GM19351 (cell line): ENCODE data around the gene SULT6B1.
"Not testable (repeated sequence)": the region's sequence is repeated elsewhere in the genome, so short reads cannot be mapped to it uniquely, and the experiment has no call there.

ENCODE experiments used
- ATAC-seq: cut with Tn5 transposase; IDR thresholded peaks from one replicate; pipeline ENCODE4 v1.9.1; 2021; ENCODE audit warnings: mild to moderate bottlenecking, moderate library complexity; ENCODE audit not compliant: unreplicated experiment

Gene SULT6B1

DNA sequence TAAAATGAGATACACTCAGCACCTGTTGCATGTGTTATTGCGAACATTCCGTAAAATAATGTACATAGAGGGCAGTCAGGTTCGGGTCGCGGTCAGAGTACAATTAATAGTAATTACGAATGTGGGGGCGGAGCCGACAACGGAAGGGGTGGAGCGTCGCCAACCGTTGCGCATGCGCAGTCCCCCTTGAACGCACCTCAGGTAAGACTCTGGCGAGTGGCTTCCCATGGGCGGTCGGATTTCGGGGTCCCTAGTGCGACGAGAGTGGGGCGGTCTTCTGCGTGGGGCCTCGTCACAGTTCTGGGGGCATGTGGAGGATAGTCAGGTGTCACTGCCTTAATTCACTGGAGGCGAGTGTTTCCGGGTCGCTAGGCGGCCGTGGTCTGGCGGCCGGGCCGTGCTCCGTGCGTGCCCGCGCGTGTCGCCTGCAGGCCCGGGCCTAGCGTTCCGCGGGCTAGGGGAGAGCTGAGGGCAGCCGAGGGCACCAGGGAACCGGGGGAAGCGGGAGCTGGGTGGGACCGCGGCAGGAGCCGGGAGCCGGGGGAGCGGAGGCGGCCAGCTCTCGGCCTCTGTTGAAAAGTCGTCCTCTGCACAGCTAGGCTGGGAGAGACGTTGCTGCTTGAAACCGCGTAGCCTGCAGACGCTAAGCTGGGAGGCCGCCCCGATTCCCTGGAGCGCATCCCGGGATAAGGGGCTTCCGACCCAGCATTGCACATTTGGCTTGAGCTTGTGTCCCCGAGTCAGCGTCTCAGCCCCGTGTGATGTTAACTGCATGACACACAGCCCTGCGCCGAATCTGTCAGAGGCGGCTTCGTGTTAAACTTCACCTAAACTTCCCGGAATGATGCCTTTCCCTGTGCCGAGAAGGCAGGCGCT is 8.1 kb upstream of the SULT6B1 start, which contains the start of gene CEBPZOS:
TSS of gene CEBPZOS (plus strand) at position 177 of the 876 bp plus-strand sequence. CDS start 3,209 bp downstream, outside the sequence.
- peak; percentile 68 for ATAC-seq

DNA sequence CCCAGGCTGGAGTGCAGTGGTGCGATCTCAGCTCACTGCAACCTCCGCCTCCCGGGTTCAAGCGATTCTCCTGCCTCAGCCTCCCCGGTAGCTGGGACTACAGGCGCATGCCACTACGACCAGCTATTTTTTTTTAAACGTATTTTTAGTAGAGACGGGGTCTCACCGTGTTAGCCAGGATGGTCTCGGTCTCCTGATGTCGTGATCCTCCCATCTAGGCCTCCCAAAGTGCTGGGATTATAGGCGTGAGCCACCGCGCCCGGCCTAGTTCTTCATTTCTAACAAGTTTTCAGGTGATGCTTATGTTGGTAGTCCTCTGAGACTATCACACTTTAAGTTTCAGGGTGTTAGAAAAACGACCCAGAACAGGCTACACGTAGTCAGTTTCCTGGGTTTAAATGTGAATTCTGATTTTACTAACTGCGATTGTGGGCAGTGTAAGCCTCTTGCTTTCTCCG is 7.4 kb upstream of the SULT6B1 start:
- ATAC-seq, result not testable (repeated sequence)

DNA sequence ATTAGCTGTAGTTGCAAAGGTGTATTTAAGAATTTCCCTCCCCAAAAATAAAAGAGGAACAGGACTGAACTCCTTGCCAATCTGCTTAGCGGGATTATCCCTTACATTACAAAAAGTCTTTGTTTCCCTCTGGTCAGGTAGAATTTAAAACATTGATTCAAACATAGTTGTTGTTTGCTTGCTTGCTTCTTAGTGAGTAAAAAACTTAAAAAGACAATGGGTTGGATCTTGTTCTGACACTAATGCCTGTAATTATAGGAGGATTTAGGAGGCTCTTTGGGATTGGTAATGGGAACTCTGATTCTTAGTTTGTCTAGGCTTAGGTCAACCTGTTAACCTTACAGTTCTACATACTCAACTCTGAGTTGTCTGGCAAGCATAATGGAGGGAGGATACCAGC is 4.1 kb upstream of the SULT6B1 start:
- ATAC-seq, result no peak

DNA sequence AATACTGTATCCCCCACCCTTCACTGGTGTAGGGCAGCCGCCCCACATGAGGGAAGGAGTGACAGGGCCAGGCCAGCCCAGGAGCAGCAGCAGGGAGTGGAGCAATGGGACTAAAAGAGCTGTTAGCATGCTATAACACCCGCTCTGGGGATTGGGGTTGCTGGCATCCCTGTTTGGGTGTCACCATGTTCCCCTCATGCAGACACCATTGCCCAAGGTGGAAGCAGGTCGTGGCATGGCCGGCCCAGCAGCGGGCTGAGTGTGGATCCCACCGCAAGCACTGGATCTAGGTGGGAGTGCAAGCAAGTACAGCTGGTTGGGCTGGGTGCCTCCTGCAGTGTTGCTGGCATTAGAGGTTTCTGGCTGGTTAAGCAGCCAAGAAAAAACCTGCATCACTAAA is 3.3 kb upstream of the SULT6B1 start:
- ATAC-seq, result no peak

DNA sequence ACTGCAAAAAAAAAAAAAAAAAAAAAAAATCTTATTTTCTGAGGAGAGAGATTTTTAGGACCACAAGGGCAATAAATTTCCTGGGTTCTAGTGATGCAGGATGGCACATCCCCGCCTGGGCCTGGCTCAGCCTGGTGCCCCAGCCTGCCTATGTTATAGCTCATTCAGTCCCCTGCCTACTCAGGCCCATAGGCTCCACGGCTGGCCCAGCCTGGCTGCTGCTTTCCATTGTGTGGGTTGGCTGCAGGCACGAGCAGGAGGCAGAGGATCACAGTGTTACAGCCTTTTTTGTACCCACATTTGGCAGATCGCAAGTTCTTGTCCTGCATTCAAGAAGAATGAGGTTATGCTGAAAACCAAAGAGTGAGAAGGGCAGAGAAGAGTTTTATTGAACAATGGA is 2.8 kb upstream of the SULT6B1 start:
- ATAC-seq, result no peak

DNA sequence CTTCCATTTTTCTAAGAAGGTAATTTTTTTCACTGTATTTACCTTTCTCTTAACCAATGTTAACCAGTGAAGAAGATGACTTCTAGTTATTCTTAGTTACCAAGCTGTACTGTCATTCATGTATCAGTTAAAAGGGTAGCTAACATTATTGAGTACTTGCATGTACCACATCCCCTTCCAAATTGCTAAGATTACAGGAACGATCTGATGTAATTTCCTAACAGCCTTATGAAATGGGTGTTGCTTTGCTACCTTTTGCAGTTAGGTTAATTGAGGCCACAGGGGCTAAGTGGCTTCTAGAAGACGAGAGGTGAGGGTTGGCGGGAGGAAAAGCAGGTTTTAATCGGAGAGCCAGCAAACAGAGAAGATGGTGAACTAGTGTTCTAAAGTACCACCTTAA is 1.8 kb upstream of the SULT6B1 start:
- ATAC-seq, result no peak

DNA sequence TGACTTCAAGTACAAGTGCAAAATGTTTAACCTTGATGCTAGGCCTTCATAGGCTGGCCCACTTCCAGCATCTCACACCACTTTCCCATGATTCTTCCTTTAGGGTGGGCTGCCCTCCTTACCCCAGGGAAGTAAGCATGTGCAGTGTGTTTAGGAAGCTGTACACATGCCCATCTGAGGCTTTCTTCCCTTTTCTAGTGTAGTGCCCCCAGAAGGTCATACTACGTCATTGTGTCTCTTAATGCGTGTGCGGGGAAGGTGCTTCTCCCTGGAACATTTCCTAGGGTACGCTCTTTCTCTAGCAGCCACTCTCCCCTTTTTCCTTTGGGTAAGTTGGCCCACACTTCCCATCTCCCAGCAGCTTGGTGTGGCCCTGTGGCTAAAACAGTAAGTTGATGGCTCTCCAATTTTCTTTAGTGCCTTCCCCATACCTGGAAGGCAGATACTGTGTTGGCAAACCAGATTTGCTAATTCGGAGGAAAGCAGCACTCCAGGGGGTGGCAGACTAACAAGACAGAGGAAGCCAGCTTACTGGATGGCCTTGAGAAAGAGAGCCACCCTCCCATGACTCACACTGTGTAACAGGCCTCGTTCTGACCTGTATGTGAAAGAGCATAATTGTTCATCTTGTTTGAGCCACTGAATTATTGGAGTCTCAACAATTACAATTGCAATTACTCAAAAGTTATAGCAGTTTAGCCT is 1.1 kb upstream of the SULT6B1 start:
- no peak for ATAC-seq

DNA sequence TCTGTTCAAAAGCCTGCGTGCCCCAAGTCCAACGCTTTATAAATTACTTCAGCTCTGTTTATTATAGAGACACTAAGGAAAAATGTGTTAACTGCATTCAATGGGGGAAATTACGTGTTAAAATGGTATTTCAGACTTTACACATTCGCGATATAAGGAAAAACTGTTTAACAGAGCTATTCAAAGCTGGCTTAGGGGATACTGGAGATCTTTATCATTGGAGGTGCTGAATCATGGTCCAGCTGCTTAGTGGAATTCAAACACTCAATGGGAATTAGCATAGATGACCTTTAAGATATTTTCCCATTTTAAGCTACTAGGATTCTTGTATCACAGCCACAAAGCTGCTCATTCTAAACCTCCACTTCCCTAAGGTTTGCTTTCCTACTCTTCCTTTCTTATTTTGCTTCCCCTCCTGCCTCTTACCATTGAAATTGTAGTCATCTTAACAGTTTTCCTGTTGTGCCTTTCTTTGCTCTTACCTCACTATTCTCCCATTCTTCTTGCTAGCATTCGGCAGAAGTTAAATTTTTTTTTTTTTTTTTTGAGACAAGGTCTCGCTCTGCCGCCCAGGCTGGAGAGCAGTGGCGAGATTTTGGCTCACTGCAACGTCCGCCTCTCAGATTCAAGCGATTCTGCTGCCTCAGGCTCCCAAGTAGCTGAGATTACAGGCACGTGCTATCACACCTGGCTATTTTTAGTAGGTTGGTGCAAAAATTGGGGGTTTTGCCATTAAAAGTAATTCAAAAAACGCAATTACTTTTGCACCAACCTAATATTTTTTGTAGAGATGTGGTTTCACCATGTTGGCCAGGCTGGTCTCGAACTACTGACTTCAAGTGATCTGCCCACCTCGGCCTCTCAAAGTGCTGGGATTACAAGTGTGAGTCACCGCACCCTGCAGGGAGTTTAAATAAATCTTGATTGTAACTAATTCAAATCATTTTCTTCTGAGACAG is 6.5 kb downstream of the SULT6B1 start:
- ATAC-seq, result no peak

DNA sequence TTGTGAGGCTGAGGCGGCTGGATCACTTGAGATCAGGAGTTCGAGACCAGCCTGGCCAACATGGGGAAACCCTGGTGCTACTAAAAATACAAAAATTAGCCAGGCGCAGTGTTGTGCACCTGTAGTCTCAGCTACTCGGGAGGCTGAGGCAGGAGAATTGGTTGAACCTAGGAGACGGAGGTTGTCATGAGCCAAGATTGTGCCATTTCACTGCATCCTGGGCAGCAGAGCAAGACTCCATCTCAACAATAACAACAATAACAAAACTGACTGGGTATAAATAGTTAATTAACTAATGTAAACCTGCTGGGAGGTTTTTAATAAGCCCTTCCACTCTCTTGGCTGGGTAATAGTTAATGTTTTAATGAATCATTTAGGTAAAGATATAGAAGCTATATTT is 7.8 kb downstream of the SULT6B1 start:
- ATAC-seq, result no peak

DNA sequence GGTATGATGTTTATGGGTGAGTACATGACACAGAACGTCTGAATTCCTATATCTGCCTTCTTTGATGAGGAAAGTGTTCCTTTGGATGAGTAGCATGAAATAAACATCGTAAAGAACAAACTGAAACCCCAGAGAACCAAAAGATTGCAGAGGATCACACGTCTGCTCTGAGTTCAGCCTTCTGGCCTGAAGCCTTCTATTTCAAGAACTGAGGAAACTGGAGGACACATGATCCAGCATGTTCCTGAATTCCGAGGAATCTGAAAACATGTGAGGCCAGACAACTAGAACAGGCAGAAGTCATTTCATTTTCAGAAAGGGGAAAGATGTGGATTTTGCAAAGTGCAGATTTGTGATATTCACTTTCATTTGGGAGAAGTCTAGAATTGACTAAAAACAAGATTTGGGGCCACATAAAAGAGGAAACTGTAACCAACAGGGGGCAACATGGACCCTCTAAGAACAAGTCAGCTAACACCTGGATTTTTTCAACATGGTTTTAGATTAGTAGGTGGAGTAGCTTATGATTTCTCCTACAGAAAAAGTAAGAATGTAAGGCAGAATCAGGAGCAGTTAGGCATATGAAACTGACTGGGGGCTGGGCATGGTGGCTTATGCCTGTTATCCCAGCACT is 8.3 kb downstream of the SULT6B1 start:
- no peak for ATAC-seq

DNA sequence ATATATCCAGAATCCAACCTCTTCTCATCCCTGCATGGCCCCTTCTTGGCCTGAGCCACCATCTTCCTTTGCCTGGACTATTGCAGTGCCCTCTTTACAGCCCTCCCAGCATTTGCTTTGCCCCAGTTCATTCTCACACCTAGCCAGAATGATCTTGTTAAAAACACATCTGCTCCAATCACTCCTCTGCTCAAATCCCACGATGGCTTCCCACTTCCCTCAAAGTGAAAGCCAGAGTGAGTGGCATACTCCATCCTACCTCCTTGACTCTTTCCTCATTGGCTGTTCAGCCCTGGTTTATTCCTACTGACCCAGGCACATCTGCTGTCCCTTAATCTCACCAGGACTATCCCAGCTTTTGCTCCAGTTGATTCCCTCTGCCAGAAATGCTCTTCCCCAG is 14.7 kb downstream of the SULT6B1 start:
- no peak for ATAC-seq

DNA sequence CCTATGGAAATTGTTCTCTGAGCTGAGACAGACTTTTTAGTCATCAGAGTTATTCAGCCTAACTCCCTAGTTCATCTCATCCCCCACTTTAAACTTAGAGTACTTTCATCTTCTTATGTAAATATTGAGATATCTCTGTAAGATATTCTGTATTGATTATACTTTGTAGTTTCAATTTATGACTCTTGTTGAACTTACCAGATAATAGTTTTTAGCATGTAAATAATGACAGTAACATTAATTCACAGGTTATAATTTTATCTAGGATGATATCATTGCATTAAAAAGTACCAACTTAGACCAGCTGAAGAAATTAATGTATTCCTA is 16.9 kb downstream of the SULT6B1 start:
- no peak for ATAC-seq

DNA sequence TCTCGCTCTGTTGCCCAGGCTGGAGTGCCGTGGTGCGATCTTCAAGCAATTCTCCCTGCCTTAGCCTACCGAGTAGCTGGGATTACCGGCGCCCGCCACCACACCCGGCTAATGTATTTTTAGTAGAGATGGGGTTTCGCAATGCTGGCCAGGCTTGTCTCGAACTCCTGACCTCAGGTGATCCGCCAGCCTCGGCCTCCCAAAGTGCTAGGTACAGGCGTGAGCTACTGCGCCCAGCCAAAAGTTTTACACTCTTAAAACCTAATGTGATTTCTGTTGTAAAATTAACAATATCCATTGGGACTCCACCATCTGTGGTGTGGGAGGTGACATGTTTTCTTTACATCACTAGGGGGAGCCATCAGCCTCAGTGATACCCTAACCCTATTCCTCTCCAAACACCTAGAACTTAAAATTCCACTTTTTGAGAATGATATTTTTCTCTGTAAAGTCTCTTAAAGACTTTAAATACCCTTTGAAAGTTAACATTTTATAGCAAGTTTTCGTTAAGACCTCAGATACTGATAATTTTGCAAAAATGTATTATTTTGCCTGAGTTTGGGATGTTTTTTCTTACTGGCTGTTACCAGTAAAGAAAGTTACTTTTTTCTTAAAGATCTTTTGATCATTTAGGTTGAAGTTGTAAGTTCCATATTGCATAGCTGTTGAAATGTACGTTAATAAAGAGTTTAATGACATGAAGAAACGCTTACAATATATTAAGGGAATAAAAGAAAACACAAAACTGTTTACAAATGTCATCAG is 20.1 kb downstream of the SULT6B1 start:
- ATAC-seq, result no peak

DNA sequence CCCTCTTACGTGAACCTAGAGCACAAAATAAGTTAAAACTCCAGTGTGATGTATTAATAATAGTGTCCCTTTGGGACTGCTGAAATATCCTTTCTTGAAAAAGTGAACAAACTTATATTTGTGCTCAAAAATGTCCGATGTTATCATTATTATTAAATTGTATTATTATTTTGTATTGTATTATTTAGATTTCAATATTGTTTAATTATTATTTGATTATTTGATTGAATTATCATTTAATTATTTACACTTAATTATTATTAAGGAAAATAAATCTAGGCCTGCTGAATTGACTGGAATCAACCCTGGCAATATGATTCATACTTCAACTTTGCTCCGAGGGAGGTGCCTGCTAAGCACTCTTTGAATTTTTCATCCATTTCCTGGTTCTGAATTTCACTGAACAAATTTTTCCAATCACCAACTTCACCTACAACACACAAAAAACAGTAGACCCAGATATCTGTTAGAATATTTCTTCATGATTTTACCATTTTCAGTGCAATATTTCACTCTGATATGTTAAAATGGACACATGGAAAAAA is 20.8 kb downstream of the SULT6B1 start:
- ATAC-seq, result no peak

DNA sequence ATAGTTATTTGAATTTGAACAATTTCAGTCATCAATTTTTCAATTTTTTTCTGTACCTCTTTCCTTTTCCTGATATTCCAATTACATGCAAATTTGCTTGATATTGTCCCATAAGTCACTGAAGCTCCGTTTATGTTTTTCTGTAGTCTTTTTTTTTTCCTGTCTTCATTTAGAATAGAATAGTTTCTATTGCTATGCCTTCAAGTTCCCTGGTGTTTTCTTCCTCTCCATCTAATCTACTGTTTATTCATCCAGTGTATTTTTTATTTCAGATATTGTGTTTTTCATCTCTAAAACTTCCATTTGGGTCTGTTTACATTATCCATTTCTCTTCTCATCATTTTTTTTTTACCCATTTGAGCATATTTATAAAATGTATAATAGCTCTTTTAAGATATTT is 23.7 kb downstream of the SULT6B1 start:
- ATAC-seq, result no peak

DNA sequence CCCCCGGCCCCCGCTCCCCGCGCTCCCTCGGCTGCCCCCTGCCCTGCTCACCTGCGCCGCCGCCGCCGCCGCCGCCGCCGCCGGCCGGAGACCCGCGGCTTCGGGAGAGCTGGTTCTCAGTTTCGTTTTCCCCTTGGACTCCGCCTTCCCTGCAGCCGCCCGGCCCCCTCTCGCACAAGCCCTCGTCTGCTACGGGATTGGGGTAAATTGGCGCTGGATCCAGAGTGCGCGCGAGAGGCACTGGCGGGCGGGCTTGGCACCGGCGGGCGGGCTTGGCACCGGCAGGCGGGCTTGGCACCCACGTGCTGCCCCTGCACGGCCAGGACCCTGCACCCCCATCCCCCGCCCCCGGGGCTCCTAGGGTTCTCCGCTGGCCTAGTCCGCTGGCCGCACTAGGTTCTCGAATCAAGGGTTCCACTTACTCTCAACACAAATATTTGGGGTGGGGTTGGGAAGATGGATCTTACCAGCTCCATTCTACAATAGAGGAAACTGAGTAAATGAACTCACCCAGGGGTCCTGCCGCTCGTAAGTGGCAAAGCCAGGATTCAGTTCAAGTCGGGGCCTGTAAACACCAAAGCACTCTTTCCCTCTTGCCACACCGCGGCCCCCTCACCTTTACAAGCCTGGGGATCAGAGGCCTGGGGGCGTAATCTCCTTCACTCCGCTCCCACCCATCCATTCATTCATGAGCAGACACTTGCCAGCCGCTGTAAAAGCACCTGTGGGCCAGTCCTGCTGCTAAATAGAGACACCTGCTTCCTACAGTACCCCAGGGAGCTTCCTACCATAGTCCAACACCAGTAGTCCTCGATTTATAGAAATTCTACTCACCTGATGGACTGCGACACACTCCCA is 31.4 kb downstream of the SULT6B1 start, which contains the start of gene EIF2AK2:
TSS of gene EIF2AK2 (minus strand) at position 124 of the 858 bp plus-strand sequence. CDS start 9,174 bp downstream, outside the sequence.
- ATAC-seq, result peak; percentile 91

DNA sequence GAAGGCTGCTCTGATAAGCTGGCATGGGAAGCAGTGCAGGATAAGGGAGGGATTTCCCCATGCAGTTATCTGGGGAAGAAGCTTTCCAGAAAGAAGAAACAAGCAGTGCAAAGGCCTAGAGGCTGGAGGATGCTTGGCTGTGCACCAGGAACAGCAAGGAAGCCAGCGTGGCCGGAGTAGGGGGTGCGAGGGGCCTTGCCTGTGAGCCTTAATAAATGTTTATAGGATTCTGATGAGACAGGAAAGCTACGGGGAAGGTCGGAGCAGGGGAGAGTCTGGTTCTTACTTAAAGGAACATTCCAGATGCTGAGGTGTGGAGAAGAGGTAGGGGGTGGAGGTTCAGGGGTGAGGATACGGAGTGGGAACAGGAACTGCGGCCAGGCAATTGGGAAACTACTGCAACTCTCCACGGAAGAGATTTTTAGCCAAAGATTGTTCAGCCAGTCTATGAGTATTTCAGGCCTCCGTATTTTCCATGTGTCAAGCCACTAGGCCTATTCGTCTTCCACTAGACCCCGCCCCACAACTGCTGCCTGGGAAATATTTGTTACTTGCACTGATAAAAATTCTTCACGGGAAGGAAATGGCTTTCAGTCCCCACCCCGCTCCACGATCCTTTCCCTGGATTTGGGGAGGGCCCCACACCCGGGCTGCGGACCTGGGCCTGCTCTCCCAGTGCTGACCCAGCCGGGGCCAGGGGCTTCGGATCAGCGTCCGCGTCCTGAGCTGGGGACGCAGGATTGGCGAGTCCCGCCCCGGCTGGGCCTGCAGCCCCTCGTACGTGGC is 32.2 kb downstream of the SULT6B1 start:
- peak; percentile 29 for ATAC-seq

DNA sequence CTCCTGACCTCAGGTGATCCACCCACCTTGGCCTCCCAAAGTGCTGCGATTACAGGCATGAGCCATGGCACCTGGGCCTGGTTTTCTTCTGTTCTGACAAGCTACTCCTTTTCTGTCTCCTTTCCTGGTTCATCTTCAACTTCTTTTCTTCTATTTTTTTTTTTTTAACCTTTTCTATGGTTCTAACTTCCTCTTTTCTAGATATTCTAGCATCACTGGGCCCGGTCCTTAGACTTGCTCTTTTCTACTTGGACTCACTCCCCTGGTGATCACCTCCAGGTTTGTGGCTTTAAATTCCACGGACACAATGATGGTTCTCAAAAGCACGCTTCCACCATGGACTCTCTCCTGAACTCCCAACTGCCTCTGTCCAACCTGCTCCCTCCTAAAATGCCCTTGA is 33.7 kb downstream of the SULT6B1 start:
- no peak for ATAC-seq
